8988T (cell line): Measurements from ENCODE around the gene ADAMTS17.
A peak's percentile ranks its signal among the peaks of the same experiment; 100 is the strongest.

ENCODE experiments used
- DNase-seq: peaks from one replicate; pipeline ENCODE4 v3.0.0; 2011

Gene ADAMTS17

DNA sequence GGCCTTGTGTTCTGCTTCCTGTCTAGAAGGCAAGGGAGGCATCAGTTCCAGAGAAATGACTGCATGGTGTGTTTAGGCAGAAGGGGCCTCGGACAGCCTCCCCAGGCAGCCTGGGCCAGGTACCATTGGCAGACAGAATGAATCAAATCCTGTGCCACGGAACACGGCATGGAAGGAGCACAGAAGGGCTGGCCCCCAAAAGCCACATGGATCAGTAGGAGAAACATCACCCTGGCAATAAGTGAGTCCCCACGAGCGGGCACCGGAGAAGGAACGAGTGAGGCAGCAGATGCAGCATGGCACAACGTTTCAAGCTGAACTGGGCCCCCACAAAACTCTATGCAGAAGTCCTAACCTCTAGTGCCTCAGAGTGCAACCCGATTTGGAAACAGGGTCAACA, 223.2 kb downstream of the ADAMTS17 start:
- DNase-seq, result no peak

DNA sequence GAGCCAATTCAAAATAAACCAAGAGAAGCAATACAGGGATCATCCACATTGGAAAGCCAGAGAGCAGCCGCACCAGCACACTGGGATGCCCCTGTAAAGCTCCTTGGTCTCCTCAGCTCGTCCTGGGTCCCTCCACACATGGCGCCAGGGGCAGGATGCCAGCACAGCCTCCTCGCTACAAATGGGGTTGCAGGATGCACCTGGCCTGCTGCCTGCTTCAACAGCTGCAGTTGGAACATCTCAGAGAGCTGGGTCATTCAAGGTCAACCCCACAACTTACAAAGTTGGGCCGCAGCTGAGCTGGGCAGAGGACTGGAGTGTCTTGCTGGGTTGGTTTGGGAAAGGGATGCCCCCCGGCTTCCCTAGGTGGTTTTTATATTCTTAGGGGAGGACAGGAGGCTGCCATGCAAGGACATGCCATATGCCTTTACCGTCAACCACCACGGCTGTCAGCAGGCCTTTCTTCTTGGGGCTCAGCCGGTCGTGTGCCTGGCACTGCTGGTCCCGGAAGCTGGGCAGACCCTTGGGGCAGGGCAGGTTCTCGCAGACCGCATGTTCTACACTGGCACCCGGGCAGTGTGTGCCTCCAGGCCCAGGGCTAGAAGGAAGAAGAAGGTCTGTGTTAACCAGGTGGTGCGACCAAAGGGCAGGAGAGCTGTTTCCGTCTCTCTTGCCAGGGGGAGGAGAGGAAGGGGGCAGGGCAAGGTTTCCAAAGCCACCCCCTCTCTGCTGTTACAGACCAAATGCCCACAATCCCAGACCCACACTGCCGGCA, 225.2 kb downstream of the ADAMTS17 start:
- DNase-seq, result no peak

DNA sequence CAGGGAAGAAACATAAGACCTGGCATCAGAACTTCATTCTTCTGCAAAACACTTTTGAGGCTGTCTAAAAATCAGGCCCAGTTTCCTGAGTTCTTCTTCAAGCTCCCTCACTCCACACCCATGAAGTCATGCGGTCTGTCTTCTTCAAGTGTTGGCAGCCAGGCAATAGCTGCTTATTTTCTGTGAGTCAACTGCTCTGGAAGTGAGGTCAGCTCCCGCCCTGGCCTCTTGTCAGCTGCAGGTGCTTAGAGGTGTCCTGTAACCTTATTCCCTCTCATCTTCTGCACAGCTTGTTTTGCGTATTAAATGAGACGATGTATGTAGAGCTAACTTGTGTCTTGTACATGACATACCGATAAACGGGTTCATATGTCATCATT, 226.1 kb downstream of the ADAMTS17 start:
- no peak for DNase-seq

DNA sequence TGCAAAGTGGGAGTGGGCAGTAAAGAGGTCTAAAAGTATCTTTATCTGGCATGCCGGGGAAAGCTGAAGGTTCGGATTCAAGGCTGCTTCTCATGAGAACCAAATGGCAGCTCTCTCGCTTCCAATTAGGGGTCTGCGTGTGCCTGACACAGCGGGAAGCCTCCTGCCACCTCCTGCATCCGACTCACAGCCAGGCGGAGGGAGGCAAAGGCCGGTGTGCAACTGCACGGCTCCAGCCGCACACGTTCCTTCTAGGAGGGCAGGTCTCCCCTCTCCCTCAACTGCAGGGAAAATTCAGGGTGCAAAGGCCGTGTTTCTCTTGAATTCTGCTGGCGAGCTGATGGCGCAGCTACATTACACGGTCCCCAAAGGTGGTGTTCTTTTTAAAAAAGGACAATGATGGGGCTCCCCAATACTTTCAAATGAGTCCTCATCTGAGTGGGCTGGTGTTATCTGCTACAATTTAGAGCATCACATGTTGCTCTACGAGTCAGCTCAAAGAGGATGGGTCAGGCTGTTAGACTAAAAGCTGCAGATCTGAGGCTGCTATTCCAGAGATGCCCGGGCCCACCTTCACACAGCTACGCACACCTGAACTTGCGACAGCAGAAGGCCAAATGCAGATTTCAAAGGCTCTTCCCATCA, 226.6 kb downstream of the ADAMTS17 start:
- no peak for DNase-seq

DNA sequence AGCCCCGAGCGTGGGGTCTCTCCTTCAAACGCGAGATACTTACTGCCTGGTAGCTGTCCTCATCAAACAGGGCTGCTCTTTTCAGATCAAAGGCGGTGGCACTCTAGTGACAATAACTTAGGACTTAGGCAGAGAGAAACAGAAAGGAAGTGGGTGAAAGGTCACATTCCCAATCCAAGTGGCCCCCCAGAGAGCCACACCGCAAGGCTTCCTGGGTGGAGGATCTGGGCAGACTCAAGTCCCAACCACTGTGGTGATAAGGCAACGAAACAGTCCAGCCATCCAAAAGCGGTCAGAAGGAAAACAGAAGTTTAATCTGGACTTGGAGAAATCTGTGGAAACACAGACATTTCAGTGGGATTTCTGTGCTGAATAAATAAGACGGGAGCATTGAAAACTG, 227.2 kb downstream of the ADAMTS17 start:
- DNase-seq, result no peak

DNA sequence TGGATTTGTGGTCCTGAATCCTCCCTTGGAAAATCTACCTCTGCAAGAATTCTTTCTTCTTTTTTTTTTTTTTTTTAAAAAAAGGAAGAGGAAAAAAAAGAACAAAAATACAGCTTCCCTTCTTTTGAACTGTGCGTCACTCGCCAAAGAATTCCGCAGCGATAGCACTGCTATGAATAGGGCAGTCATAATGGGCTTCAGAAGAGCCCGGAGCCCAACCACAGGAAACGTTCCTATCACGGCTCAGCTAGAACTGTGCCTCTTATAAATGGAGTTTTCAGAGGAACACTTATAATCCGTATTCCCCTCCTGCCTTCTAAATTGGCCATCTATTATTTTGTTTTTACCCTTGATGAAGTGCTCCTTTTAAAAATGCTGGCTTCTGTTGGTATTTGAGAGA, 227.7 kb downstream of the ADAMTS17 start:
- no peak for DNase-seq

DNA sequence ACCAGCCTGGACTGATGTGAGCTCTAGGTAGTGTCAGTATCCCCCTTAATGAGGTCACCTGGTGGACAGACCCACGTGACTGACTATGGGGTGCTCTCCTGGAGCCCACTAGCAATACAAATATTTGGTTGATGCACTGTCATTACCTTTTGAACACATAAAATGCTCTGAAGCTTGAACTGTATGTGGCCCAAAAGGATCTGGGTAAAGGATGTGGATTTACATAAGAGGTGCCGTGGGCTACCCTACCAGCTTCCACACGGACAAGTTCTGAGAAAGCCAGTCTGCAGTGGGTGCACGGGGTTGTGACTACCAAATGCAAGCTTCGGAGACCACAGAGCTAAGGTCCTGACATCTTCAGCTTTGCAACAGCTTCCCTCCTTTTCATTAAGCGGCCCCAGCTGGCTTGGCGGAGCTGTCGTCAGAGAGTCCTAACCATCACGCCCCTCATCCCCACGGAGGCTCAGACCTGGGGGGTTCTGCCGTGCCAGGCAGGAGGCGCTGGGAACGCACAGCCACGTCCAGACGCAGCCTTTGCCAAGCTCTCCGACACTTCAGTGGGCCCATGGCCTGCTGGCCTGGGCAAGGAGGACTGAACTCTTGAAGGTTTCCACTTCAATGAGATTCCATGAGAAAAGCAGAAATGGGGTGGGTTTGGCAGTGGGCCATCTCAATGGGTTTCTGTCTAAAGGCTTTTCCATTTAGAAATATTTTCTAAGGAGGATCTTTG, 228.3 kb downstream of the ADAMTS17 start:
- no peak for DNase-seq

DNA sequence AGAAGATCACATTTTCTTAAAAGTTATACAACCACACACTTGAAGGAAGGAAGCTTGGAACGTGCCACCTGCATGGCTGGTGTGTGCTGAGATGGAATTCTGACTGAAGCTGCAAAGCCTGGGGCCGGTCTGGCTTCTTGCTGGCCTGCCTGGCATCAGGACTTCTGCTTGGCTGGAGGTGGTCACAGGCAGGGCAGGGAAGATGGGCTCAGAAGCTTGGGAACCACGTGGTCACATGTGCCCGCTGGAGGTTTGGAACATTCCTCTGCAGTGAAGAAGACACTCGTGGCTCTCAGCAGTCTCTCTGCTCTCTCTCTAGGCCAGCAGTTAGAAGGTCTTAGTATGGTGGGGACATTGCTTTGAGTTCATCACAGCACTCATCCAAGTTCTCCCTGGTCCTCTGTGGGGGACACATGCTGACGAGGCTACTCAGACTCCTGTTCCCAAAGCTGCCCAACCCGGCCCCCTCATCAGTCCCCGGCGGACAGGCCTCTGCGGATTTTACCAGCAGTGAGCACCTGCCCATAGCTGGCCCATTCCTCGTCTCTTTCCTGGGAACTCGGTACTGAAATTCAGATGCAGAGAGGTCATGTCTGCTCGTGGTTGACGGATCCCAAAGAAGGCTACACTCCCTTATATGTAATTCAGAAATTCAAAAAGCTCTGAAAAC, 229.0 kb downstream of the ADAMTS17 start:
- DNase-seq, result no peak

DNA sequence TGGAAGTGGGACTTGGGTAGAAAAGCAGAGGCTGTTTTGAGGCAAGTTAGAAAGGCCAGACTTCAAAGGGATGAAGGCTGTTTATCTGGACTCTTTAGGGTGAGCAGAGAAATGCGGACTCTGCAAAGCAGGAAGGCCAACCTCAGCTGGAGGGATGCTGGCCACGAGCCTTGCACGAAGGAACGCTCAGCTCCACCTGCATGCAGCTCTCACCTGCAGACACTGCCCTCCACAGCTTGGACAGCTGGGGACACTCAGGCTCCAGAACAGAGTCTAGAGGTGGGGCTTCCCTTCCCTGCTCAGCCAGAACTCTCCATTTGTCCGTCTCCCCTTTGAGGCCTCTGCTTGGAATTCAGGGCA, 229.7 kb downstream of the ADAMTS17 start:
- DNase-seq, result no peak

DNA sequence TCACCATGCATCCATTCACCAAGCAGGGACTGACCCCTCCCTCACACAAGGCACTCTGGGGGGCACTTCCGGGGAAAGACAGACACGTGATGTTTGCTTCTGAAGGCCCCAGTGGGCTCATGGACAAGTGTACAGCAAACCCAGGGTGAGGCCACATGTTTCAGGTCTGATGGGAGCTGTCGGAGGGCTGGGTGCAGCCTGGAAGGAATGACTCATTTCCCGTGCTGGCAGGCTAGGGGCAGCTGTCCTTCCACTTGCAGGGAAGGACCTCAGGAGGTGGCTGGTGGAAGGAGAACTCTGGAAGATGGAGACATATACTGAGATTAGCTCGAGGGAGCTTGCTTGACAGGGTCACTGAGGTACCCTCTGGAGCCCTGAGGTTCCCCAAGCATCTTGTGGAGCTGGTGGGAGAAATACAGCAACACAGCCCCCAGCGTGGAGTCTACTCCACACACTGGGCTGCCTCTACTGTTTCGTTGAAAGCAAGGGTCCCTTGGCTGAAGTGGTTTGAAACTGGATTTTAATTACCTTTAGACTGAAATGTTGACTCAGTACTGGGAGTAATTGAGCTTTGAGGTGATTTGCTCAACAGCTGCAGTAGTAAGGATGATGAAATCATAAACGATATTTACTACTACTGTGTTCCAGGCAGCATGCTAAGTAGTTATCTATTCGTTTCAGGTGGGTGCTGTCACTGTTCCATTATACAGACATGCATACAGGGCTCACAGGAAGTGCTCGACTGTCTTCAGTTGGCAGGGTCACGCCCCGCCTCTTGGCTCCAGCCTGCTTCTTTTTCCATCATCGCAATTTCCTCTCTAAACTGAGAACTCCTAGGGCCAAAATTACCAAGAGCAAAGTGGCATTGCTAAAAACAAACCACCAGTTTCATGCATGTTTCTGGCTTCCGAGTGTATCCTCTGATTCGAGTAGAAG, 230.4 kb downstream of the ADAMTS17 start:
- DNase-seq, result peak; percentile 62

DNA sequence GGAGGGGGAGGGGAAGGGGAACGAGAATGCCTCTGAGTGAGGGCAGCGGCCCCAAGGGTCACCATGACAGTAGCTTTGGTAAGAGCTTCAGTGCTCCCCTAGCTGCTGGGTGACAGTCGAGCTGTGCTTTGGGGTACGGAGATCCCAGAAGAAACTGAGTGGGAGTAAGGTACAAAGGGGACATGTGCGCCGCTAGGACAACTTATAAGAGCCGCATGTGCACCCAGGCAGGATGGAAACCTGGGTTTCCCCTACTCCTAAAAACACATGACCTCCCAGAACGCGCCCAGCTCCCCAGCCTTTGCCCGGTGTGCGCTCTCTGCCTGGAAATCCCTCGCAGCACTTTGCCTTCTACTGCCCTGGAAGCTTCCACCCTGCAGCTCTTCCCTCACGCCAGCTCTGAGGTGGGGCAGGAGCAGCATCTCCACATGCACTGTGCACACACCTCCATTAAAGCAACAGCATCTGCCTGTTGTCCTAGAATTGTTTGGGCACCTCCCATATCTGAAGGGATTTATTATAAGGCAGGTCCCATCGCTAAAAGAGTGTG, 232.2 kb downstream of the ADAMTS17 start:
- DNase-seq, result no peak

DNA sequence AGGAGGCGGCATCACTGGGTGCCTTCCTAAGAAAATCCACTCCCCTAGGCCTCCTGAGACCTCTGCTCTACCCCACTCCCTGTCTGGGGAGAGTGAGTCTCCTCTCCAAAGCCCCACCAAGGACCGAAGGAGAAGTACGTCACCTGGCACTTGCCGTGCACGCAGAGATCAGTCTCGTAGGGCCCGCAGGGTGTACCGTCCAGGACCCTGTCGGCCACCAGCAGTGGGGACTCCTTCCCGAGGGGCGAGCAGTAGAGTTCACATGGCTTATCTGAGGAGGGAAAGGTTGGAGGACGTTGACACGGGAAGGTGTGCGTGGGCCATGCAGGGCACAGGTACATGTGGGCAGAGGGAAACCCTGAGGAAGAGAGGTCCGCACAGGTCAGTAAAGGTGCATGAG, 232.9 kb downstream of the ADAMTS17 start:
- no peak for DNase-seq

DNA sequence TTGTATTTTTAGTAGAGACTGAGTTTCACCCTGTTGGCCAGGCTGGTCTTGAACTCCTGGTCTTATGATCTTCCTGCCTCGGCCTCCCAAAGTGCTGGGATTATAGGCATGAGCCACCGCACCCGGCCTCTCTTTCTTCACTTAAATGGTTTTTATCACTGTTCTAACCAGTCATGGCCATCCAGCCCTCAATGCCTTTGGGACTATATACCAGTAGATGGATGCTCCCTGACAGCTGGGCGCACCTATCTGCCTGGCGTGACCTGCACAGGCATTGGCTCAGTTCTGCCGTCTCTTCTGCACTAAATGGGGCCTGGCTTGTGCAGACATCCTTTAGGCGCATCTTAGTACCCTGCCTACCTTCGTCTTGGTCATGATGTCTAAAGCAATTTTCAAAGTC, 233.4 kb downstream of the ADAMTS17 start:
- no peak for DNase-seq

DNA sequence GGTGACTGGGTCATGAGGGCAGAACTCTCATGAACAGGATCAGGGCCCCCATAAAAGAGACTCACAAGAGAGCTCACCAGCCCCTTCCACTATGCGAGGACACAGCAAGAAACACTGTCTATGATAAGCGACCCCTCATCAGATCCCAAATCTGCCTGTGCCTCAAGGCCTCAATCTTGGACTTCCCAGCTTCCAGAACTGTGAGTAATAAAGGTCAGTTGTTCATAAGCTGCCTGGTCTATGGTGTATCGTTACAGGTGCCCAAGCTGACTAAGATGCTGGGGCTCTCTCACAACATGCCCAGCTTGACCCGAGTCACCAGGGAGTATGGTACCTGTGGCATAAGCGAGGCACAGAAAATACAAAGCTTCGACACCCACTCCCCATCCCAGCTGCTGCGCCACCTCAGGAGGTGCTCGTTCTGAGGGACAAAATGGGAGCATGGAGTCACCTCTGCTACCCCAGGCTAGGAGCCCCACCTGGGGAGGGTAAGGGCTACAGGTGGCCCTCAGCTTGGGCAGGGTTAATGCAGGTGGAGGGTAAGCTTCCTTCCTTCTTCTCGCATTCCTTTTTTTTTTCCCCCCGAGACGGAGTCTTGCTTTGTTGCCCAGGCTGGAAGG, 234.1 kb downstream of the ADAMTS17 start:
- no peak for DNase-seq

DNA sequence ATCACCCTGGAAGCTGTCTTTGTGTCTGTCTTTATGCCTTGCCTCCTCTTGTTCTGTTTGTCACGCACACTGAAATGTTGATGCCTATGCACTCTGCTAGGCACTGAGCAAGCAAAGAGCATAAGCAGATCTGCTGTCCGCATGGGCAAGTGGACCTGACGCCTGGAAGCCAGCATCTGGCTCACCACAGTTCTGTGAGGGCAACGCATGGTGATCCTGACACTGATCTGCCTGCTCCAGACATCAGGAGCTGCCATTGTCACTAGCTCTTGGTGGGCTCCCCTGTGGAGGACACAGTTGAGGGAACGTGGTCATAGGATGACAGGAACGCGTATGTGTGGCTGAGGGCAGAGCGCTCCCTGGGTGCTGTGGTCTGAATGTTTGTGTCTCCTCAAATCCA, 234.6 kb downstream of the ADAMTS17 start:
- DNase-seq, result no peak

DNA sequence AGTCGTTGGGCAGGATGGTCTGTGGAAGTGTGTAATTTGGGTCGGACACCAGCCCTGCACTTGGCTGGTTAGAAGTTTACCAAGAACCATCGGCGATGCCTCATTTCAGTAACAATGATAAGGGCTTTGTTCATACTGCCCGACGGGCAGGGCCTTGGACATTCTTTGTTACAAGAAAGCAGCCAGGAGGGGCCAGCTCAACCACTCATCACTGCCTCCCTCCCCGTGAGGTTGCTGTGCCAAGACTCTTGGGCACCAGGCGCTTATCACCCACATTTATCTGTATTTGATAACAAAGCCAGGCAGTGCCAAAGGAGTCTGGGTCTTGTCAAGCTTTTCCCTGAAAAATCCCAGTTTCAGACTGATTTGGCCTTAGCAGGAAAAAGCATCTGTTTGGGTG, 235.0 kb downstream of the ADAMTS17 start:
- no peak for DNase-seq

DNA sequence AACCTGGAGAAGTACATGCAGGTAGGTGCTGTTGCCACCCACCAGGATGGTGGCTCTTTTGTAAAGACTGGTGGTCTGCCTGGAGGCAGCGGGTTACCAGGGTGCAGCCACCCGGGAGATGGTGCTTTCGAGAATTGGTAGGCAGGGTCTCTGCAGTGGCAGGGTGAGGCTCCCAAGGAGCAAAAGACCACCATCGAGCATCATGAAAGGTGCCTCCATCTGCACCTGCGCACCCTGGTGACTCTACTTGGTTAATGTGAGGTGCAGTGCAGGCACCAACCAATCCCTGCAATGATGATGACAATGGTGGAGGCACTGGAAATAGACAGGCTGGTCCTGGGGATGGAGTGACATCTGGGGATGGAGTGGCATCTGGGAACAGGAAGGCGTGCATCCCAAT, 236.7 kb downstream of the ADAMTS17 start:
- no peak for DNase-seq

DNA sequence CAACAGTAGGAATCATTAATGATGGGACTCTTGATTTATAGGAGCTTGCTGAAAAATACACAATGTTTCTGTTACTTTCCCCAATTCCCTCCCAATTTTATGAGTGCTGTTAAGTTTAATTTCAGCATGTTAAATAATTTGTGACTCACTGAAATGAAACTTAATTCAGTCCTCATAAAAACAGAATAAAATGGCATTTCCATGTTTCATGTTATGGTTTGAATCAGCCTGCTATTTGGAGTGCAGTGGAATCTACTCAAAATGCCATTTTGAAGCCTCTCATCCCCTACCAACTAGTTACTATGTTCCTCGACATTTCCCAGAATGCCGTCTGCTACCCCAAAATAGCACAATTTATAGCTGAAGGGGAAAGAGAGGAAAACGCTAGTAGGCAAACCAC, 237.5 kb downstream of the ADAMTS17 start:
- DNase-seq, result no peak

DNA sequence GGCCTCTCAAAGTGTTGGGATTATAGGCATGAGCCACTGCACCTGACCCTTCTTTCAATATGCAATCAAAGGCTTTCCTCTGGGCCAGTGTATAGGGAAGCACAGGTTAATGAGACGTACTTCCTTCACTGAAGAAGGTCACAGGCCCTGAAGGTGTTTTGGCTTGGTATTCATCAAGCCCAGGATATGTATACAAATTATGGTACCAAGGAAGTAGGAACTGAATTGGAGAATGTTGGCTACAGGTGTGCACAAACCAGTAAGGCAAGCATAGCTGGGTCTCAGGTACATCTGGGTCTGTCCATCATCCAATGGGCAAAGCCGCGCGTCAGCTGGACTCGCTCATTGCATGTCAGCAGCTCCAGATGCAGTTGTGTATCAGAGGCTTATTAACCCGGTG, 237.9 kb downstream of the ADAMTS17 start:
- no peak for DNase-seq

DNA sequence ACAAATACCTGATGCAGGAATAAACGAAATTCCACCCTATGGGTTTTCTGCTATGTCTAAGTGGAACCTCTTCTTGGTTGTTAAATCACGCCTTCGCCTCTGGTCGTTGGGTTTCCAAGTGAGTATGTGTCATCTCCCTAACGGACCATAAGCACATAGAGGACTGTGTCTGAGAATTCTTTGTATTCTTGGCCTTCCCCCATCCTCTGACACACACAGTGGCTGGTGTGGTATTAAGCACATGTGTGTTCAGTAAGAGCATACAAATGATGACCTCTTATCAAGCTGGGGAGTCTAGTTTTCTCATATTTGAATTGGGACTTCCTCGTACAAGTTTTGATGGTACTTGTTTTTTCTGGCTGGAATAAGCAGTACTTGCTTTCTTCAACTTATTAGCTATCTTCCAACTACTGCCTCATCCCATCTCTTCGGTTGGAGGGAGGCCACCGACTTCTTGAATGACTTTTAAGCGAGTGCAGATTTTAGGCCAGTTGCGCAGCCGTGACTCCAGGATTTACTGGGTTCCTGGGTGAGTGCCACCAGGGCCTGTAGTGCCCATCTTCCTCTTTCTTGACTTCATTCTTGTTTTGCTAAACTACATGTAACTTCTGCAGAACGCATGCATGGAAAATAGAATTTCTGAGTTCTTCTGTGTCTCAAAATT, 240.2 kb downstream of the ADAMTS17 start:
- DNase-seq, result no peak

DNA sequence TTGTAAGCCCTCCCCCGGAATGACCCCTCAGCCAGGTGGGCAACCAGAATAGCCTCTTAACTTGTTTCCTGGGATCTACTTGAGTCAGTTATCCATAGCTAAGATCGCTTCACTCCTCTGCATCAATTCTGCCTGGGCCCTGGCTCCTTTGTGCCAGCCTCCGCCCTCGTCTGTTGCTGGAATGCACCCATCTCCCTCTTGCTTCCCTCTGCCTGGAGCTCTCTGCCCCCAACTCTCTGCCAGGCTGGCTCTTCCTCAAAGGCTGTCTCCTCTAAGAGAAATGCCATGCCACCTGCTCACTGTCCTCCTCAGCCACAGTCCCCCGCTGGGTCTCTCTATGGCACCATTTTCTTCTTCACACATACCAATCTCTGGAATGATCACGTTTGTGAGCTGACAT, 240.8 kb downstream of the ADAMTS17 start:
- no peak for DNase-seq
